Breast epithelium (tissue), 4 donors: ENCODE data around the gene PEX11G. TPM values are rescaled to one million over a fixed set of nuclear protein-coding genes. Genes with fewer than 3 reads are reported as not detected.

Experiments
- DNase-seq, 2 donors: peaks; one replicate each; pipeline ENCODE4 v3.0.0-alpha.2; 2019; ENCODE audit warnings: low spot score in 2 of 2
- H3K27ac ChIP-seq, 2 donors: fragments of 200-600 bp; sonication (generic) in 1 of 2; one replicate each; pipeline ENCODE4 v1.5.1; 2016 to 2019; ENCODE audit warnings: mild to moderate bottlenecking in 1 of 2
- H3K27me3 ChIP-seq, 2 donors: fragments of 200-600 bp; sonication (generic) in 1 of 2; one replicate each; pipeline versions ENCODE4 v1.5.1 to v1.6.0; 2017 to 2019; ENCODE audit warnings: control low read depth in 1 of 2, mild to moderate bottlenecking in 1 of 2
- H3K36me3 ChIP-seq: fragments of 200-600 bp; one replicate; pipeline ENCODE4 v1.5.1; 2019
- H3K4me1 ChIP-seq, 2 donors: fragments of 200-600 bp; sonication (generic); one replicate each; pipeline ENCODE4 v1.5.1; 2016 to 2019; ENCODE audit warnings: control low read depth in 1 of 2
- H3K4me3 ChIP-seq, 3 donors: fragments of 200-600 bp; sonication (generic); 1 replicate in 2 of 3; 2 replicates in 1 of 3; pipeline ENCODE4 v1.5.1; 2016 to 2019; ENCODE audit warnings: mild to moderate bottlenecking in 3 of 3, moderate library complexity in 2 of 3
- H3K9me3 ChIP-seq, 2 donors: fragments of 200-600 bp; sonication (generic) in 1 of 2; one replicate each; pipeline ENCODE4 v1.5.1; 2016 to 2019; ENCODE audit warnings: control low read depth in 1 of 2
- CTCF ChIP-seq, 3 donors: fragments of 450-650 bp; IDR thresholded peaks; one replicate each; pipeline ENCODE4 v1.5.1; 2016 to 2017; ENCODE audit warnings: antibody characterized with exemption in 3 of 3, mild to moderate bottlenecking in 3 of 3, moderate library complexity in 3 of 3
- POLR2A ChIP-seq: fragments of 450-650 bp; IDR thresholded peaks from one replicate; pipeline ENCODE4 v1.6.1; 2016; ENCODE audit warnings: antibody characterized with exemption, mild to moderate bottlenecking, moderate library complexity
- POLR2AphosphoS5 ChIP-seq, 3 donors: sonication (generic); formaldehyde crosslinking; IDR thresholded peaks; one replicate each; pipeline ENCODE4 v1.6.1; 2017; ENCODE audit warnings: antibody characterized with exemption in 3 of 3
- intact Hi-C: fragments of 100-400 bp; cut with DNase I; formaldehyde crosslinking; loops from one replicate; pipeline ENCODE4 v1.15.1; 2023; ENCODE audit warnings: low total_unique reads
- total RNA-seq, 3 donors: library from RNA; depleted of rRNA; stranded (reverse); fragments of >200 nt; gene quantifications; one replicate each; pipeline ENCODE4 v1.1.0, GENCODE V29; 2016

The PEX11G gene
- total RNA-seq, 3 donors from 2014 or later = 5.4 to 9.8 (median 7.2) TPM

GRCh38 chr19:7528522-7529245 lies 39.8 kb upstream of the PEX11G start:
- no peak overlapping the region for H3K4me3 ChIP-seq
- H3K27me3 ChIP-seq = no peaks in the 10 kb centered on the region
- H3K36me3 ChIP-seq = no peaks in the 10 kb centered on the region
- TF ChIP-seq POLR2AphosphoS5 (IDR thresholded peaks at IDR 0.05) = no peak
- no peak for TF ChIP-seq POLR2A
- no peak for TF ChIP-seq CTCF (IDR thresholded peaks at IDR 0.05)
- DNase-seq = no peak
- no peak overlapping the region for H3K27ac ChIP-seq
- no peaks in the 10 kb centered on the region for H3K9me3 ChIP-seq
- intact Hi-C loops = no loop called here
- no peaks in the 10 kb centered on the region for H3K4me1 ChIP-seq

GRCh38 chr19:7528192-7528519 lies 39.3 kb upstream of the PEX11G start:
- H3K4me1 ChIP-seq = peaks cover 4 to 5% of the 10 kb centered on the region in 2 donors
- H3K9me3 ChIP-seq = no peaks in the 10 kb centered on the region
- intact Hi-C loops = no loop called here
- TF ChIP-seq POLR2AphosphoS5 (IDR thresholded peaks at IDR 0.05) = no peak
- no peak for TF ChIP-seq CTCF (IDR thresholded peaks at IDR 0.05)
- TF ChIP-seq POLR2A = no peak
- no peaks in the 10 kb centered on the region for H3K36me3 ChIP-seq
- no peak for DNase-seq
- H3K4me3 ChIP-seq = no peak overlapping the region
- H3K27ac ChIP-seq = no peak overlapping the region
- no peaks in the 10 kb centered on the region for H3K27me3 ChIP-seq

- Histone ChIP-seq H3K36me3 (no peaks in the 10 kb centered on the region), H3K4me3 (no peak overlapping the region), H3K9me3 (no peaks in the 10 kb centered on the region), H3K4me1 (peaks cover 6 to 7% of the 10 kb centered on the region in 2 donors), H3K27me3 (no peaks in the 10 kb centered on the region), H3K27ac (no peak overlapping the region)
- no peak for TF ChIP-seq POLR2AphosphoS5 (IDR thresholded peaks at IDR 0.05)
- TF ChIP-seq POLR2A = no peak
- no peak for TF ChIP-seq CTCF (IDR thresholded peaks at IDR 0.05)
- intact Hi-C loops = no loop called here
- no peak for DNase-seq
These were observed 38.8 kb upstream of the PEX11G start for GRCh38 chr19:7527516-7528191.

- TF ChIP-seq POLR2A (no peak), CTCF (IDR thresholded peaks at IDR 0.05) (no peak), POLR2AphosphoS5 (IDR thresholded peaks at IDR 0.05) (no peak)
- intact Hi-C loops = no loop called here
- H3K27me3 ChIP-seq = no peaks in the 10 kb centered on the region
- peaks cover 6 to 7% of the 10 kb centered on the region in 2 donors for H3K4me1 ChIP-seq
- no peaks in the 10 kb centered on the region for H3K9me3 ChIP-seq
- no peak overlapping the region for H3K4me3 ChIP-seq
- H3K27ac ChIP-seq = no peak overlapping the region
- H3K36me3 ChIP-seq = no peaks in the 10 kb centered on the region
- DNase-seq = no peak
These were observed 37.5 kb upstream of the PEX11G start for GRCh38 chr19:7526059-7526929.
